ENCODE measurements around the gene AP2B1. TPM values are rescaled to one million over a fixed set of nuclear protein-coding genes. Genes with fewer than 3 reads are reported as not detected.

AP2B1 gene
- total RNA-seq, 1 experiment from 2014 or later = 217 TPM

DNA sequence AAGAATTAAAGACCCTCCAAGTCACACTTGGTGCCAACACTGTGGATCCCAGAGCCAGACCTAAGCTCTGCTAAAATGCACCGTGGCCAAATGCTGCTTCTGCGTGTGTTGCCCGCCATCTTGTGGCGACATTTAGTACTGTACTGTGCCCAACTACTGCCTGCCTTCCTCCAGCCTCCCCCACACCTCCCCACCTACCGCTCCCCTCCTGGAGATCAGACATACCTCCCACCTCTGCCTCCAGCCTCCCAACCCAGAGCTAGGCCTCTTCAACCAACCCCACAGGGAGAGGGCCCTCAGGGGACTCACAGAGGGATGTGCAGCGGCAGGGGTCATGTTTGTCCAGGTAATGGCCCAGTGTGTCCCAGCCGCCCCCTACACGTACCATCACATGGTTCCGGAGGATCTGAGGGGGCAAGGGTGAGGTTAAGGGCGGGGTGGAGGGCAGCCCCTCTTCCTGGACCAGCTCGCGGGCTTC, 160.5 kb downstream of the AP2B1 start:
- peaks cover 7% of the 10 kb centered on the region; the same call in 1 of the 2 replicates for H3K27me3 ChIP-seq (ENCODE audit: insufficient read depth, low read length)
- no peak overlapping the region for H3K14ac ChIP-seq (ENCODE audit: insufficient read depth, low read length)
- H2AFZ ChIP-seq (ENCODE audit: low read length) = no peak overlapping the region
- no peaks in the 10 kb centered on the region for H4K20me1 ChIP-seq (ENCODE audit: control insufficient read depth, insufficient read depth, insufficient read length)
- H3K79me1 ChIP-seq (ENCODE audit: insufficient read depth, low read depth, low read length, poor library complexity, severe bottlenecking) = no peaks in the 10 kb centered on the region
- no peaks in the 10 kb centered on the region; a peak in 1 of 5 replicates for H3K9me3 Mint-ChIP-seq
- no peak overlapping the region for H3K4me3 Mint-ChIP-seq
- H3K27ac ChIP-seq (ENCODE audit: insufficient read length, low read depth, low read length) = no peak overlapping the region
- H3K79me2 ChIP-seq (ENCODE audit: insufficient read depth, low read length) = no peaks in the 10 kb centered on the region
- H3K27me3 Mint-ChIP-seq (ENCODE audit: low read depth) = peaks cover 48% of the 10 kb centered on the region
- H3K18ac ChIP-seq (ENCODE audit: insufficient read length, low read depth, low read length) = no peak overlapping the region
- peaks cover 16 to 27% of the 10 kb centered on the region in 2 experiments for H3K4me1 Mint-ChIP-seq
- H3K36me3 Mint-ChIP-seq (ENCODE audit: insufficient read depth in 1 of 3, low read depth in 3 of 3) = no peaks in the 10 kb centered on the region
- no peak overlapping the region for H3K4me2 ChIP-seq (ENCODE audit: insufficient read depth, insufficient read length, low read length)
- H3K27ac Mint-ChIP-seq = no peak overlapping the region
- no peak overlapping the region for H4K8ac ChIP-seq (replicated peaks; ENCODE audit: insufficient read length, low read depth, low read length)
- no peak overlapping the region for H4K5ac ChIP-seq (ENCODE audit: insufficient read length, low read depth, low read length)
- H3T11ph ChIP-seq (ENCODE audit: low read length) = no peak overlapping the region
- peak; percentile 88 for DNase-seq
- H2BK5ac ChIP-seq (ENCODE audit: insufficient read length, low read length) = no peak overlapping the region
- H3K4ac ChIP-seq (ENCODE audit: low read depth, low read length) = no peak overlapping the region
- no peaks in the 10 kb centered on the region for H3K23me2 ChIP-seq (ENCODE audit: insufficient read length, low read depth, low read length, poor library complexity, severe bottlenecking)
- no CpG with 5 or more reads among the region's 12 CpGs for WGBS (ENCODE audit: extremely low coverage, insufficient read length, low lambda C conversion rate)
- H3K23ac ChIP-seq (ENCODE audit: insufficient read length, low read depth, low read length) = no peak overlapping the region
- H4K91ac ChIP-seq (ENCODE audit: insufficient read length, low read depth, low read length) = no peak overlapping the region
- no peaks in the 10 kb centered on the region for H3K4me1 ChIP-seq (ENCODE audit: insufficient read depth, low read length)
- no peak overlapping the region for H3K9ac ChIP-seq (ENCODE audit: extremely low read depth, insufficient read length, low read length)
- no peak overlapping the region for H2BK15ac ChIP-seq (ENCODE audit: low read depth, low read length)
- H3K56ac ChIP-seq (ENCODE audit: insufficient read length, low read depth, low read length) = no peak overlapping the region
- H3K9me3 ChIP-seq (ENCODE audit: control insufficient read depth, low read depth, low read length) = no peaks in the 10 kb centered on the region
- no peak overlapping the region for H2AK5ac ChIP-seq (ENCODE audit: insufficient read length, low read length)
- no peak overlapping the region for H2BK12ac ChIP-seq (ENCODE audit: insufficient read length, low read depth, low read length)
- H2BK20ac ChIP-seq (ENCODE audit: low read depth, low read length, poor library complexity, severe bottlenecking) = no peak overlapping the region
- TF ChIP-seq, protein P1, sequence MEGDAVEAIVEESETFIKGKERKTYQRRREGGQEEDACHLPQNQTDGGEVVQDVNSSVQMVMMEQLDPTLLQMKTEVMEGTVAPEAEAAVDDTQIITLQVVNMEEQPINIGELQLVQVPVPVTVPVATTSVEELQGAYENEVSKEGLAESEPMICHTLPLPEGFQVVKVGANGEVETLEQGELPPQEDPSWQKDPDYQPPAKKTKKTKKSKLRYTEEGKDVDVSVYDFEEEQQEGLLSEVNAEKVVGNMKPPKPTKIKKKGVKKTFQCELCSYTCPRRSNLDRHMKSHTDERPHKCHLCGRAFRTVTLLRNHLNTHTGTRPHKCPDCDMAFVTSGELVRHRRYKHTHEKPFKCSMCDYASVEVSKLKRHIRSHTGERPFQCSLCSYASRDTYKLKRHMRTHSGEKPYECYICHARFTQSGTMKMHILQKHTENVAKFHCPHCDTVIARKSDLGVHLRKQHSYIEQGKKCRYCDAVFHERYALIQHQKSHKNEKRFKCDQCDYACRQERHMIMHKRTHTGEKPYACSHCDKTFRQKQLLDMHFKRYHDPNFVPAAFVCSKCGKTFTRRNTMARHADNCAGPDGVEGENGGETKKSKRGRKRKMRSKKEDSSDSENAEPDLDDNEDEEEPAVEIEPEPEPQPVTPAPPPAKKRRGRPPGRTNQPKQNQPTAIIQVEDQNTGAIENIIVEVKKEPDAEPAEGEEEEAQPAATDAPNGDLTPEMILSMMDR (conservative IDR thresholded peaks at IDR 0.05) = peak; percentile 91
- H2BK120ac ChIP-seq (ENCODE audit: low read depth, low read length, poor library complexity, severe bottlenecking) = no peak overlapping the region

All from H9 (cell line).